Suppressor macrophage treated with lipopolysaccharide for 1 hour (primary cell): ENCODE data around the gene TMEM131.

ENCODE experiments used
- DNase-seq, 3 donors: peaks; one replicate each; pipeline ENCODE4 v3.0.0-alpha.2; 2020 to 2022

Gene TMEM131

DNA sequence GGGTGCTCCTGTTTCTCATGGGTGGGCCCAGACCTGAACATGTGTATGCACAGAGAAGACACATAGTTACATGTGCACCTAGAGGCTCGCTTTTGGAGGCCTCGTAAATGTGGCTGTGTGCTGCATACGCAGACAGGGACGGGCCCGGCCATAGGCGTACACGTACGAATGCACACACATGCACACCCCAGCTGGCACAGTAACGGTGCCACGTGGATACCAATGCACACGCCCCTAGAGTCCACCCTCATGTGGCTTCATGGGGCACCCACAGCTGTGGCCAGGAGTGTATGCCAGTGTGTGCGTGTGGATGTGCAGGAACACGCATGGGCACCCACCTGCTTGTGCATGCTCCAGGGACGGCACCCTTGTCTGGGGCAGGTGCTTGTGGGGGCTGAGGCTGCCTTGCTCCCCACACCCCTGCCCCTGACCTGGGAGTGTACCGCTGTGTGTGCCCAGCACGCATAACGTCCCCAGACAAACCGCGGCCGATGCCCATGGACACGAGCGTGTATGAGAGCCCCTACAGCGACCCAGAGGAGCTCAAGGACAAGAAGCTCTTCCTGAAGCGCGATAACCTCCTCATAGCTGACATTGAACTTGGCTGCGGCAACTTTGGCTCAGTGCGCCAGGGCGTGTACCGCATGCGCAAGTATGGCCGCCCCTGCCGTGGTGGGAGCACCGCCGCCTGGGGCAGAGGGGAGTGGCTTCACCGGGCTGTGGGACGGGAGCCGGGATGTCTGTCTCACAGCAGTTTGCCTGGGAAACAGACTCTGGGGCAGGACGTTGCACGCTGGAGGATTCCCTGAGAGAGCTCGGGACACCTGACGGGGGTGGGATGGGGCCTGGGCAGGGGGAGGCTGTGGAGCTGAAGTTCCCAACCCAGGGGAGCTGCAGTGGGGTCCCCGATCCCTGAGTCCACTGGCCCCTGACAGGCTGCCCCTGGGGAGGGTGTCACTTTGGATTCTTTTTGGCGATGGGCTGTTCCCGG lies 261.4 kb downstream of the TMEM131 start:
- DNase-seq = no peak

DNA sequence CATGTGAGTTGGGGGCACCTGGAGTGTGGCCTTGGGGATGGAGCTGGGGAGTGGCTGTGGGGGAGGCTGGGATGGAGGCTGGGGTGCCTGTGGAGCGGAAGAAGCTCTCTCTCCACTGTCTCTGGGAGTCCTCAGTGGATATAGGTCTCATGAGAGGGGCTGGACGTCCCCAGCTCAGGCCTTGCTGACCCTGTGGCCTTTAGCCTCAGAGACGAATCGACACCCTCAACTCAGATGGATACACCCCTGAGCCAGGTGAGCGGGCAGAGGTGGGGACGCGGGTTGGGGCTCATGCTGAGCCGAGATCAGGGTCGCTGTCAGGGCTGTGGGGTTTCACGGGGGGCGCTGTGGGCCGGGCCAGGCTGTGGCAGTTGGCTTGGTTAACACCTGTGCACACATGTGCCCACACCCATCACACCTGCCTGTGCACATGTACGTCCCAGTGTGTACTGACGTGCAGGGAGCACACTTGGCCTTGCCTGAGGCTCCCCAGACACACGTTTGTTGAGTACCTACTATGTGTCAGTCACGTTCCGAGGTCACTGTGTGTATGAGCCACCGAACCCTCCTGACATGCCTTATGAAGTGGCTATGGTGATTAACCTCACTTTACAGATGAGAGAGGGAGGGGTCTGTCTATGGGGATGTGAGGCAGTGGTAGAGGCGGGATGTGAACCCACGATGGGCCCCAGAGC lies 262.3 kb downstream of the TMEM131 start:
- DNase-seq = no peak

DNA sequence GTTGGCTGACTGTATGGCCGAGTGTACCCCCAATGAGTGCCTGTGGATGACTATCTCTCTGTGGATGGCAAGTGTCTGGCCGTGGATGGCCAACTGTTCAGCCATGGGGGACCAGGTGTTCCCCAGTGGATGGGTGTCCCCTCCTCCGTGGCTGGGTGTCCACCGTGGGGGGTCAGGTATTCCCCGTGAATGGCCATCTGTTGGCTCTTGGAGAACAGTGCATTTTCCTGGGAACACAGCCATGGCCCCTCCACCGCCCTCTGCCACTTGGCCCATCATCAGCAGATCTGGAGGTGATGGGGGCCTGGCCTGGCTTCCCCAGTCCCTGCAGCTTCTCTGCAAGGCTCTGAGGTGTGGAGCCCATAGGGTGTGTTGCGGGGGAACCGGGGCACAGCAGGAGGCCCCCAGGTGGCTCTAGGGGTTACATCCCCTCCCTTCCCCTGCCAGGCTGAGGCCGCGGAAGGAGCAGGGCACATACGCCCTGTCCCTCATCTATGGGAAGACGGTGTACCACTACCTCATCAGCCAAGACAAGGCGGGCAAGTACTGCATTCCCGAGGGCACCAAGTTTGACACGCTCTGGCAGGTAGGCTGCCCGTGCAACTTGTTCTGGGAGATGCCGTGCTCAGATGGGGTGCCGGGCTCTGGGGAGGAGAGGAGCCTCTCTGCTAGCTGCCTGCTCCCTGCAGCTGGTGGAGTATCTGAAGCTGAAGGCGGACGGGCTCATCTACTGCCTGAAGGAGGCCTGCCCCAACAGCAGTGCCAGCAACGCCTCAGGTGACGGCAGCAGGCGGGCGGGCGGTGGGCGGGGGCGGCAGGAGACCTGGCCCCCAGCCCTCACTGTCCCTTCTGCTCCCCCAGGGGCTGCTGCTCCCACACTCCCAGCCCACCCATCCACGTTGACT lies 263.1 kb downstream of the TMEM131 start:
- DNase-seq = no peak

DNA sequence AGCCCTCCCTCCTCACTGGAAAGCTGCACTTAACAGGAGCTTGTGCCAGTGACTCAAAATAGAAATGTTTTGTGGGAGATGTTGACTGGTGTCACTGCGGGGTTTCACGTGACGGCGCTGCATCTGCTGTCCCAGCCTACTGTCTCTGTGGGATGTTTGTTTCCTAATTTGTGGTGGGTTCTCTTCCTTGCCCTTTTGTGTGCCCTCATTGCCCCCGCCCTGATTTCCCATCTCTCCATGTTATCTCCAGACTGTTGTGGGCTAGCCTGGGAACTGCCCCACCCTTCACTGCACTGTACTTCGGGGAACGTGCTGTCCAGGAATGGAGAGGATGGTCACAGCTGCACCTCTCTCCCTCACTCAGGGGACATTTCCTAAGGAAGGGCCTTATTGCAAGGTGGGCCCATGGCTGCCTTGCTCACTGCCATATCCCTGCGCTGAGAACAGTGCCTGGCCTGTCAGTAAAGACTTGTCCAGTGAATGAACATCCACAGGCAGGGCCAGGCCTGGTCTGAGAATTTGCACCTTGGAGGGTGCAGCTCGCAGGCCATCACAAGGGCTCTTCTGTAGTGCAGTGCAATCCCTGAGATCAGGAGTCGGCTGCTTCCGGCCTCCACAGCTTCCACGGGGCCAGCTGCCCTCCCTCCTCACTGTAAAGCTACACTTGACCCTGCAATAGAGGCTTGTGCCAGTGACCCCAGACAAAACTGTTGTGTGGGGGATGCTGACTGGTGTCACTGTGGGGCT lies 264.3 kb downstream of the TMEM131 start:
- no peak for DNase-seq

DNA sequence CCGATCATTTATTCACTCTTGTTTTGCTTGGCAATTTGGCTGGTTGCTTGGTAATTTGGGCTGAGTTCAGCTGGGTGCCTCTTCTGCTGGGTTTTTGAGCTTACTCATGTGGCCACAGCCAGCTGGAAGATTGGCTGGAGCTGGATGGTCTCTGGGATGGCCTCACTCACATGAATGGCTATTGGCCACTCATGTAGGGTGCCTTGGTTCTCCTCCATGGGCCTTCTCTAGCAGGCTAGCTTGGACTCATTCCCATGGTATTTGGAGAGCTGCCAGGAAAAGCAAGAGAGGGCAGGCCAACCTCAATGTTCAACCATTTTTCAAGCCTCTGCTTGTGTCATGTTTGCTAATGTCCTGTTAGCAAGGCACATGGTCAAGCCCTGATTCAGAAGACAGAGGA lies 265.5 kb downstream of the TMEM131 start:
- DNase-seq = no peak

DNA sequence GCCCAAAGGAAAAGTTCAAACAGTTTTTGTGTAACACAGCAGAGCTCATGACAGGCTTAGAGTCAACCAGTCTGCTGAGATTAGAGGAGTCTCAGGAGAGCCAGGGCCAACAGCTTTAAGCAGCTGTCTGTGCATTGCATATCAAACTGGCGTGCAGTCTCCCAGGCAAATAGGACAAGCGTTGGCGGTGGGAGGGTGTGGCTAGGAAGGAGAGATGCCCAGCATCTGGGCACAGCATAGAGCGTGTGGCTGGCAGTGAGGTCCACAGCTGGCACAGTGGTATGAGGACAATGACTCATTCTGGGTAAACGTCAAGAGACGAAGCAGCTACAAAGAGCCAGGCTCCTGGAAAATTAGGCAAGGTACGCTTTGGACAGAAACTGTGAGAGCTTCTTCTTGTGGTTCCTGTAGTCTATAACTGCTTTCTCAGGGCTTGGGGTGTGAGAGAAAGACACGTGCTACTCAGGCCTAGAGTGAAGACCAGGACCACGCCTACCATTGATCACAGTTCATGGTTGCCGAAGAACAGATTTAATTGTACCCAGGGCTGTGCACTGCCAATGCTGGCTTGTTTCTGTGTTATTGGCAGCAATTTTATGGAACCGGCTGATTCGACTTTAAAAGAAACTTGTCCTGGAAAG lies 267.5 kb downstream of the TMEM131 start:
- no peak for DNase-seq

DNA sequence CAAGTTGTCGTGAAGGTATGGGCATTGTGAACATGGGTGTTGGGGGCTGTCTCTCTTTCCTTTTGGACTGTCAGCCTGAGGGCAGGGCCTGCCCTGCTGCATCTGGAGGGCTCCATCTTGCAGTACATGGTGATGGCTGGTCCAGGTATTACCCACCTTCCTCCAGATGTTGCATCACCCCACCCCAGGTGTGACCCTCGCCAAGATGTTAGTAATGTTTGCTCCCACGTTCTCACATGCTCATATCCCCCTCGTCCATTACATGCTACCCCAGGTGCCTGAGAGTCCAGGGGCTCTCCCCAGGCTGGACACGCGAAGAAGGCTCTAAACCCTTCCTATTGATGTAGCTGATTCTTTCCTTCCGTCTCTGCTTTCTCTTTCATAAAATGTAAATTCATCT lies 268.5 kb downstream of the TMEM131 start:
- no peak for DNase-seq

DNA sequence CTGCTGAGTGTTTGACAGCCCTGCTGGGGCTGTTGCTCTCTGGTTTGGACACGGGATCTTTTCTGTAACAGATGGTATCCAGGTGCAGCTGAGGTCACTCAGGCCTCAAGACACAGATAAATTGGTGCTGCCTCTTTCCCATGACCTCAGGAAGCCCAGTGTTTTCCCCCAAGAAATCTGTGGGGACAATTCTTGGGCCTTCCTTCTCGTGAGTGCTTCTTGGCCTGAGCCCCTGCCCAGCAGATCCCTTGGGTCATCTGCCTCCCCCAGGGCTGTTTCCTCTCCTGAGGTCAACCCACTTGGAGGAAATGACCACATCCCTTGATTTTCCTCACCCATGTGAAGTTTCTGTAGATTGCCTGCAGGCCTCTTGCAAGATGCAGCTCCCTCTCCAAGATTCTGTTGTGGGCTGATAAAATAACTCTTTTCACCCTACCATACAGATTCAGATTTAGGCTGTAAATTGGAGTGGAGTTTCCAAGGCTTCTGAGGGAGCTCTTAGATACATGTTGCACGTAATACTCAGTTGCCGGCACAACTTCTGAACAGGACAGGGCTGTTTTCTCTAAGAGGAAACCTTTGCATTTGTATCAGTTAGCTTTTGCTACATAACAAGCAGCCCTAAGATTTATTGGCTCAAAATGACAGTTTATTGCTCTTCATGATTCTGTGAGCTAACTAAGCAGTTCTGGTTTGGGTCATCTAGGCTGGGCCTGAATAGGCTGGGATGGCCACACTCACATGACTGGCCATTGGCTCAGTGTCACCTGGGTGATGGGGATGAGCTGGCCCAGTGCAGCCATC lies 269.3 kb downstream of the TMEM131 start:
- DNase-seq = peak; percentile 6 to 35 (median 23)

DNA sequence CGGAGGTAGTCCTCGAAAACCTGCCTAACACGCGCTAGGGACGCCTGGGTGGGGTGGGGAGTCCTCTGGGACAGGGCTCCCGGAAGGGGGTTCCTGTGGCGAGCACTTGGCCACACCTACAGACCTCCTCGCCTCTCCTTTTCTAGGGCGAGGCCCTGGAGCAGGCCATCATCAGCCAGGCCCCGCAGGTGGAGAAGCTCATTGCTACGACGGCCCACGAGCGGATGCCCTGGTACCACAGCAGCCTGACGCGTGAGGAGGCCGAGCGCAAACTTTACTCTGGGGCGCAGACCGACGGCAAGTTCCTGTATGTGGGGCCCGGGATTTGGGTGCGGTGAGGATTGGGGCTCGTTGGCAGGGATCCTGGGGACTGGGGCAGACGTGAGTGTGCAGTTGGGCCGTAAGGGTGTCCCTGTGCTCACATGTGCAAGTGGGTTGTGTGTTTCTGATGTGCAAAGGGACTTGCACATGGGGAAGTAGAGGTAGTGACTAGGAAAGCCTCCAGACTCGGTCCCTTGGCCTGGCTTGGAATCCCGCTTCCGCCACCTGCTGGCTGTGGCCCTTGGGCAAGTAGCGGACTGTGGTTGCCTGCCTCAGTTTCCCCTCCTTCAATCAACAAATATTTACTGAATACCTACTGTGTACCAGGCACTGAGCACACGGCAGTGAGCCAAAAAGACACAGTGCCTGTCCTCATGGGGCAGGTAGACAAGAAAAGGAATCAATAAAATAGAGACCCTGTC lies 270.6 kb downstream of the TMEM131 start:
- DNase-seq = no peak

DNA sequence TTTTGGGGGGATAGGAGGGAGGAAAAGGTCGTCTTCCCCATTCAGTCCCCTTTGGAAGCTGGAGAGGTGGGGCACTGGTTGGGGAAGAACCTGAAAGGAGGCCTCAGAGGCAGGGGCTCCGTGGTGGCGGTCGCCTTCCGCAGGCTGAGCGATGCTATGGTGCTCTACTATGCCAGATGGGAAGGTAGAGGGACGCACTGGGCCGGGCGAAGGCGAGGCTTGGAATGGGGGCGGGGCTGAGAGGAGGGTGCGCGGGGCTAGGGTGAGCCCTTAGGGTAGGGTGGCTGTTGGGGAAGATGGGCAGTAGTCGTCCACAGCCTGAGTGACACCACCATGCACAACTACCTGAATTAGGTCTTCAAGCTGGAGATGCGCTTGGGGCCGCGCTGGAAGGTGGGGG lies 271.2 kb downstream of the TMEM131 start:
- DNase-seq = no peak

DNA sequence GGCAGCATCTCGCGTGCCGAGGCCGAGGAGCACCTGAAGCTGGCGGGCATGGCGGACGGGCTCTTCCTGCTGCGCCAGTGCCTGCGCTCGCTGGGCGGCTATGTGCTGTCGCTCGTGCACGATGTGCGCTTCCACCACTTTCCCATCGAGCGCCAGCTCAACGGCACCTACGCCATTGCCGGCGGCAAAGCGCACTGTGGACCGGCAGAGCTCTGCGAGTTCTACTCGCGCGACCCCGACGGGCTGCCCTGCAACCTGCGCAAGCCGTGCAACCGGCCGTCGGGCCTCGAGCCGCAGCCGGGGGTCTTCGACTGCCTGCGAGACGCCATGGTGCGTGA lies 271.7 kb downstream of the TMEM131 start:
- DNase-seq = no peak

DNA sequence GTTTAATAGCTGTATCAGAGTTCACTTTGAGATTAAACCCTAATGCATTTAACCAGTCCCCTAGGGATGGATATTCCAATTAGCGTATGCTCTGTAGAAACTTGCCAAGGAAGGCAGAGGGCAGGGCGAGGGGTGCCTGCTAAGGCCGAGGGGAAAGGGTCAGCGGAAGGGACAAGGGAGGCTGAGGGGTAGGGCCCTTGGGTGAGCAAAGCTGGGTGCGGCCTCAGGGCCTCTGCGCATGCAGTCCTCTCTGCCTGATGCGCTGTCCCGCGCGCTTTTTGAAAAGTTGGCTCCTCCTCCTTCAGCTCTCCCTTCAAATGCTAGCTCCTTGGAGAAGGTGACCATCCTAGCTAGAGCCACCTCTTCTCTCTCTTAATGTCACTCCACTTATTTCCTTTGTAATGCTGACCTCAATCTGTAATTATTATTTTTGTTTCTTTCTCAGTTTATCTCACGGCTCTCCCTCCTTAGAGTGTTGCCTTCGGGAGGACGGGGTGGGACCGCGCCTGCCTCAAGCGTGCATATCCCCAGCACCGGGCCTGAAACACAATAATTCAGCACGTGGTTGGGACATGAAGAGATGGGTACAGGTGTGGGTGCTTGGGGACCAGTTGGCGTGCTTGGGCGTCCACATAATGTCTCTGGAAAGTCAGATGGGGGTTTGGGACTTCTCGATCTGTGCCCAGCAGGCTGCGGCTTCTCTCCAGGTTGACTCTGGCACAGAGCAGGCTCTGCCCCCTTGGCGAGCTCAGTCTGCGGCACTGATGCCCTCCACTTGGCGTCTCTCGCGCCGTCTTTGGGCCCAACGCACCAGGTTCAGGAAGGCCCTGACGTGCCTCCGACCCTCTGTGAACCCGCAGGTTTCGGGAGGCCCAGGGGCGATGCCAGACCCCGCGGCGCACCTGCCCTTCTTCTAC lies 272.3 kb downstream of the TMEM131 start:
- no peak for DNase-seq

DNA sequence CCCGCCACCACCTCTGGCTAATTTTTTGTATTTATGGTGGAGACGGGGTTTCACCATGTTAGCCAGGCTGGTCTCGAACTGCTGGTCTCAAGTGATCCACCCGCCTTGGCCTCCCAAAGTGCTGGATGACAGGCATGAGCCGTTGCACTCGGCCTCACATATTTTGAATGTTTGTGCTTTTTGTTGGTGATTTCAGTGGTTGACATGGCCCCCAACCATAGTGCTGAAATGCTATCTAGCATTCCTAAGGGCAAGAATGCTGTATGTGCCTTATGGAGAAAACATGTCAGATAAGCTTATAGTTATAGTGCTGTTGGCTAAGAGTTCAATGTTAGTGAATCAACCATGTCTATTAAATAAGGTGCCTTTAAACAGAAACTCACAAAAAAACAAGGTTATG lies 273.5 kb downstream of the TMEM131 start:
- DNase-seq = no peak

DNA sequence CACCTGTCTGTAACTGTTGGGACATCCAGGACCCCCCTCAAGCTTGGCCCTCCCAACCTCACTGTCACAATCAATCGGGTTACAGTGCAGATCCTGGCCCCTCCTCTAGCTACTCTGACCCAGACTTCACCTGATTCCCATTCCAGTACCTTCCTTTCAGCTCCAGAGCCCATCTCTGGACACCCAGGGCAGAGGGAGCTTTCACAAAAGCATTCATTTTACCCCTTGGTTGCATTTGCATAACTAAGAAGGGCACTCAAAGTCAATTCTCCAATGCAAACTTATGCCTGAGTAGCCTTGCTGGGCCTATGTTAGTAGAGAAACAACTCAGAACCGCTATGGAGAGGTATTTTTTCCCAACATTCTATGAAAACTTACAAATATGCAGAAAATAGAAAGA lies 275.0 kb downstream of the TMEM131 start:
- DNase-seq = no peak

DNA sequence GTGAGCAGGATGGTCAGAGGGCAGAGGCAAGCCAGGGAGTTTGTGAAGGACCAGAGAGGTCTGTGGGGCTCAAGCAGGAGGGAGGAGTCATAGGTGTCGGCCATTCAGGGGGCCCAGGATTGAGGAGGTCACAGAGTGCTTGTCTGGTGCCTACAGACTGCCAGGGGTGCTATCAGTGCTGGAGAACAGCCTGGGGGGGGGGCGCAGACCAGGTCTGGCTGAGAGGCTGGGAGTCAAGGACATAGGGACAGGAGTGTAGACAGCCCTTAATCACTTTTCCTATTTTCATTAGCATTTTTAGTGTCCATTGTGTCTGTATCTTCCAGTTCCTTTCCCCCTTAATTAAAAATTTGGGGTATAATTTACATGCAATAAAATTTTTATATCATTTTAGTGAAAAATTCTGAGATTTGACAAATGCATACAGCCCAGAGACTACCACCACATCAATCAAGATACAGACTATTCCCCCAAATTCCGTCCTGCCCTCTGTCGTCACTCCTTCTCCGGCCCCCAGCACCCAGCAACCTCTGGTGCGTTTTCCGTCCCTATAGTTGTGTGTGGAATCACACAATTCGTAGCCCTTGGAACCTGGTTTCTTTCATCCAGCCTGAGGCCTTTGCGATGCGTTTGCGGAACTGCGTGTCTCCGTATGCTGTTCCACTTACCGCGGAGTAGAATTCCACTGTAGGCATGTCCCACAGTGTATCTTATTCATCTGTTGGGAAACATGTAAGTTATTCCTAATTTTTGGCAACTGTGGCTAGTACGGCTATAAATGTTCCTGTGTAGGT lies 276.2 kb downstream of the TMEM131 start:
- no peak for DNase-seq

DNA sequence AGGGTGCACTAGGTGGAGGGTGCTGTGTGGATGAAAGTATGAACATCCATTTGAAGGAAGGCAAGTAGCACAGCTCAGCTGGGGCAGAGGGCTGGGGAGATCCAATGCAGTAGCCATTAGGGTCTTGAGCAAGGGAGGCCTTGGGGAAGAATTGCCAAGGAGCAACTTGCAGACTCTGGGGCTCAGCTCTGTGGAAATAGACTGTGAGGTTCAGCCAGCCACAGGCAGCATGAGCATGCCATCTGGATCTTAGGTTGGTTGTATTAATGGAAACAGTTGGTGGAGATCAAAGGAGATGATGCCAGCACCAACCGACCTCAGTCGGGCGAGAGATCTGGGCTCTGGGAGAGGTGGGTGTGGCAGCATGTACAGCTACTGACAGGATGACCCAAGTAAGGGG lies 276.8 kb downstream of the TMEM131 start:
- DNase-seq = no peak

DNA sequence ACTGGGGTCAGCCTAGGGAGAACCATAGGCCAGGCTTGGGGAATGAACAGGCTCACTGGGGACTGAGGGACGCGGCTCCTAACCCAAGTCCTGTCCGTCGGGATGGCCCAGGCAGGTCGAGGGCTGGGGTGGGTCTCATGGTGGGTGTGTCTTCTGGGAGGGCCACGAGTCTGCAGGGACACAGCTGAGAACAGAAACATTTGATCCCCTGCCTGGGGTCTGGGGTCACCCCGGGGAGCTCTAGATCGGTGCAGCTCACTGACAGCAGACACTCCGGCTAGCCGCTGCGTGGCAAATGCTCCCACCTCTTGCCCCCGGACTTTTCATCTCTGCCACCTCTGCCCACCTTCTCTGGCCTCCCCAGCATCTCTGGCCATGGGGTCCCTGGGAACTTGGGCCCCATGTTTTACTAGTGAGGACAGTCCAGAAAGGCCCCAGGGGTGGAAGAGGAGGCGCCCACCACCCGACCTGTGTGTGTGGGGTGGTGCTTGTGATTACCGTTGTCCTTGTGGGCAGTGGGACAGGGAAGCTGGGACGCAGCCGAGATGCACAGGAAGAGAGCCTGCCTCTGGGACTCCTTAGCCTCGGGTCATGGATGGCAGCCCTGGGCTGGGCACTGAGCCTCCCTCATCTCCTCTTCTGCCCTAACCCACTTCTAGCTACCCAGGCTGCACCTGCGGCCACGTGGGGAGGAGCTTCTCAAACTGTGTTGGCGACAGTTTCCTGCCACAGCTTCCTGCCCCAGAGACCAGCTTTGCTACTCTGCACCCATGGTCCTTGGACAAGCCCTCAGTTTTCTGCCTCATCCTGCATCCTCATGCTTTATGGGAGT lies 277.5 kb downstream of the TMEM131 start:
- no peak for DNase-seq
